ENCODE measurements around the gene AKAP7.

The AKAP7 gene

GRCh38 chr6:131212024-131212423 is 76.8 kb downstream of the AKAP7 start:
- CTCF ChIA-PET, result no interaction called here
- Histone ChIP-seq H3K27ac (ENCODE audit: insufficient read depth in 1 of 2, low read depth in 1 of 2, low read length in 2 of 2, poor library complexity in 1 of 2, severe bottlenecking in 2 of 2) (no peak overlapping the region), H3K9me3 (ENCODE audit: control extremely low read depth in 1 of 5, control insufficient read depth in 4 of 5, insufficient read depth in 2 of 5, low read depth in 1 of 5, low read length in 4 of 5) (no peaks in the 10 kb centered on the region), H3K4me3 (ENCODE audit: control insufficient read depth in 1 of 7, extremely low read depth in 1 of 7, insufficient read depth in 4 of 7, low read depth in 2 of 7, low read length in 6 of 7) (no peak overlapping the region), H3K4me1 (ENCODE audit: control extremely low read depth in 1 of 4, control insufficient read depth in 4 of 4, insufficient read depth in 4 of 4, low read length in 3 of 4) (peaks cover 0 to 7% (median 4%) of the 10 kb centered on the region in 4 experiments), H3K27me3 (replicated peaks in 2 of 5; ENCODE audit: control insufficient read depth in 4 of 5, insufficient read depth in 5 of 5, low read length in 4 of 5) (no peaks in the 10 kb centered on the region), H3K36me3 (ENCODE audit: control insufficient read depth in 4 of 4, insufficient read depth in 4 of 4, low read length in 3 of 4) (peaks cover 0 to 3% (median 1%) of the 10 kb centered on the region in 4 experiments)
- POLR2A ChIA-PET, result no interaction called here
- no peak for DNase-seq
- WGBS (ENCODE audit: insufficient coverage), result 100% methylated on average over 3 of the region's 5 CpGs

GRCh38 chr6:131212913-131213312 is 77.6 kb downstream of the AKAP7 start:
- CTCF ChIA-PET, result no interaction called here
- no CpG with 5 or more reads among the region's 1 CpG for WGBS (ENCODE audit: insufficient coverage)
- POLR2A ChIA-PET, result no interaction called here

GRCh38 chr6:131213501-131213990 is 78.3 kb downstream of the AKAP7 start:
- Histone ChIP-seq H3K27me3 (replicated peaks in 2 of 5; ENCODE audit: control insufficient read depth in 4 of 5, insufficient read depth in 5 of 5, low read length in 4 of 5) (no peaks in the 10 kb centered on the region), H3K4me1 (ENCODE audit: control extremely low read depth in 1 of 4, control insufficient read depth in 4 of 4, insufficient read depth in 4 of 4, low read length in 3 of 4) (peaks cover 0 to 7% (median 4%) of the 10 kb centered on the region in 4 experiments), H3K9me3 (ENCODE audit: control extremely low read depth in 1 of 5, control insufficient read depth in 4 of 5, insufficient read depth in 2 of 5, low read depth in 1 of 5, low read length in 4 of 5) (no peaks in the 10 kb centered on the region), H3K27ac (ENCODE audit: insufficient read depth in 1 of 2, low read depth in 1 of 2, low read length in 2 of 2, poor library complexity in 1 of 2, severe bottlenecking in 2 of 2) (no peak overlapping the region), H3K4me3 (ENCODE audit: control insufficient read depth in 1 of 7, extremely low read depth in 1 of 7, insufficient read depth in 4 of 7, low read depth in 2 of 7, low read length in 6 of 7) (no peak overlapping the region), H3K36me3 (ENCODE audit: control insufficient read depth in 4 of 4, insufficient read depth in 4 of 4, low read length in 3 of 4) (peaks cover 0 to 3% (median 1%) of the 10 kb centered on the region in 4 experiments)
- WGBS (ENCODE audit: insufficient coverage), result 92% methylated on average over 3 of the region's 3 CpGs
- no peak for DNase-seq
- ChIA-PET POLR2A (no interaction called here), CTCF (no interaction called here)

More at GRCh38 chr6:131212913-131213312, 77.6 kb downstream of the AKAP7 start:
- DNase-seq, result no peak
- H3K27ac ChIP-seq (ENCODE audit: insufficient read depth in 1 of 2, low read depth in 1 of 2, low read length in 2 of 2, poor library complexity in 1 of 2, severe bottlenecking in 2 of 2), result no peak overlapping the region
- H3K36me3 ChIP-seq (ENCODE audit: control insufficient read depth in 4 of 4, insufficient read depth in 4 of 4, low read length in 3 of 4), result peaks cover 0 to 3% (median 1%) of the 10 kb centered on the region in 4 experiments
- no peaks in the 10 kb centered on the region for H3K9me3 ChIP-seq (ENCODE audit: control extremely low read depth in 1 of 5, control insufficient read depth in 4 of 5, insufficient read depth in 2 of 5, low read depth in 1 of 5, low read length in 4 of 5)
- peaks cover 0 to 7% (median 4%) of the 10 kb centered on the region in 4 experiments for H3K4me1 ChIP-seq (ENCODE audit: control extremely low read depth in 1 of 4, control insufficient read depth in 4 of 4, insufficient read depth in 4 of 4, low read length in 3 of 4)
- no peak overlapping the region for H3K4me3 ChIP-seq (ENCODE audit: control insufficient read depth in 1 of 7, extremely low read depth in 1 of 7, insufficient read depth in 4 of 7, low read depth in 2 of 7, low read length in 6 of 7)
- H3K27me3 ChIP-seq (replicated peaks in 2 of 5; ENCODE audit: control insufficient read depth in 4 of 5, insufficient read depth in 5 of 5, low read length in 4 of 5), result no peaks in the 10 kb centered on the region

- H3K4me3 ChIP-seq (ENCODE audit: control insufficient read depth in 1 of 7, extremely low read depth in 1 of 7, insufficient read depth in 4 of 7, low read depth in 2 of 7, low read length in 6 of 7), result no peak overlapping the region
- POLR2A ChIA-PET, result no interaction called here
- peaks cover 0 to 1% (median 0%) of the 10 kb centered on the region in 4 experiments for H3K36me3 ChIP-seq (ENCODE audit: control insufficient read depth in 4 of 4, insufficient read depth in 4 of 4, low read length in 3 of 4)
- 83% methylated on average over 4 of the region's 5 CpGs for WGBS (ENCODE audit: insufficient coverage)
- H3K27me3 ChIP-seq (replicated peaks in 2 of 5; ENCODE audit: control insufficient read depth in 4 of 5, insufficient read depth in 5 of 5, low read length in 4 of 5), result no peaks in the 10 kb centered on the region
- no peak overlapping the region for H3K27ac ChIP-seq (ENCODE audit: insufficient read depth in 1 of 2, low read depth in 1 of 2, low read length in 2 of 2, poor library complexity in 1 of 2, severe bottlenecking in 2 of 2)
- DNase-seq, result no peak
- H3K4me1 ChIP-seq (ENCODE audit: control extremely low read depth in 1 of 4, control insufficient read depth in 4 of 4, insufficient read depth in 4 of 4, low read length in 3 of 4), result peaks cover 0 to 7% (median 4%) of the 10 kb centered on the region in 4 experiments
- CTCF ChIA-PET, result interaction anchor here (0.6 kb wide), 1 partner anchor 636 kb away, joined by 3 read pairs; no protein-coding TSS in a partner anchor
- H3K9me3 ChIP-seq (ENCODE audit: control extremely low read depth in 1 of 5, control insufficient read depth in 4 of 5, insufficient read depth in 2 of 5, low read depth in 1 of 5, low read length in 4 of 5), result no peaks in the 10 kb centered on the region
Observed at GRCh38 chr6:131215219-131215618, 80.0 kb downstream of the AKAP7 start.

GRCh38 chr6:131216246-131216645 is 81.0 kb downstream of the AKAP7 start:
- Histone ChIP-seq H3K36me3 (ENCODE audit: control insufficient read depth in 4 of 4, insufficient read depth in 4 of 4, low read length in 3 of 4) (peaks cover 0 to 7% (median 3%) of the 10 kb centered on the region in 4 experiments), H3K27me3 (replicated peaks in 2 of 5; ENCODE audit: control insufficient read depth in 4 of 5, insufficient read depth in 5 of 5, low read length in 4 of 5) (no peaks in the 10 kb centered on the region), H3K4me3 (ENCODE audit: control insufficient read depth in 1 of 7, extremely low read depth in 1 of 7, insufficient read depth in 4 of 7, low read depth in 2 of 7, low read length in 6 of 7) (no peak overlapping the region), H3K27ac (ENCODE audit: insufficient read depth in 1 of 2, low read depth in 1 of 2, low read length in 2 of 2, poor library complexity in 1 of 2, severe bottlenecking in 2 of 2) (no peak overlapping the region), H3K4me1 (ENCODE audit: control extremely low read depth in 1 of 4, control insufficient read depth in 4 of 4, insufficient read depth in 4 of 4, low read length in 3 of 4) (peaks cover 0 to 7% (median 4%) of the 10 kb centered on the region in 4 experiments), H3K9me3 (ENCODE audit: control extremely low read depth in 1 of 5, control insufficient read depth in 4 of 5, insufficient read depth in 2 of 5, low read depth in 1 of 5, low read length in 4 of 5) (no peaks in the 10 kb centered on the region)
- WGBS (ENCODE audit: insufficient coverage), result 100% methylated on average over 1 of the region's 4 CpGs
- ChIA-PET CTCF (no interaction called here), POLR2A (no interaction called here)
- no peak for DNase-seq

- Histone ChIP-seq H3K9me3 (ENCODE audit: control extremely low read depth in 1 of 5, control insufficient read depth in 4 of 5, insufficient read depth in 2 of 5, low read depth in 1 of 5, low read length in 4 of 5) (no peaks in the 10 kb centered on the region), H3K4me3 (ENCODE audit: control insufficient read depth in 1 of 7, extremely low read depth in 1 of 7, insufficient read depth in 4 of 7, low read depth in 2 of 7, low read length in 6 of 7) (no peak overlapping the region), H3K4me1 (ENCODE audit: control extremely low read depth in 1 of 4, control insufficient read depth in 4 of 4, insufficient read depth in 4 of 4, low read length in 3 of 4) (peaks cover 0 to 5% (median 0%) of the 10 kb centered on the region in 4 experiments), H3K27ac (ENCODE audit: insufficient read depth in 1 of 2, low read depth in 1 of 2, low read length in 2 of 2, poor library complexity in 1 of 2, severe bottlenecking in 2 of 2) (no peak overlapping the region), H3K27me3 (replicated peaks in 2 of 5; ENCODE audit: control insufficient read depth in 4 of 5, insufficient read depth in 5 of 5, low read length in 4 of 5) (no peaks in the 10 kb centered on the region), H3K36me3 (ENCODE audit: control insufficient read depth in 4 of 4, insufficient read depth in 4 of 4, low read length in 3 of 4) (peaks cover 0 to 15% (median 5%) of the 10 kb centered on the region in 4 experiments)
- no peak for DNase-seq
- ChIA-PET POLR2A (no interaction called here), CTCF (no interaction called here)
- no CpG with 5 or more reads among the region's 2 CpGs for WGBS (ENCODE audit: insufficient coverage)
Observed at GRCh38 chr6:131222773-131223172, 87.5 kb downstream of the AKAP7 start.

GRCh38 chr6:131223416-131223815 is 88.1 kb downstream of the AKAP7 start:
- Histone ChIP-seq H3K9me3 (ENCODE audit: control extremely low read depth in 1 of 5, control insufficient read depth in 4 of 5, insufficient read depth in 2 of 5, low read depth in 1 of 5, low read length in 4 of 5) (no peaks in the 10 kb centered on the region), H3K36me3 (ENCODE audit: control insufficient read depth in 4 of 4, insufficient read depth in 4 of 4, low read length in 3 of 4) (peaks cover 0 to 15% (median 5%) of the 10 kb centered on the region in 4 experiments), H3K27me3 (replicated peaks in 2 of 5; ENCODE audit: control insufficient read depth in 4 of 5, insufficient read depth in 5 of 5, low read length in 4 of 5) (no peaks in the 10 kb centered on the region), H3K4me3 (ENCODE audit: control insufficient read depth in 1 of 7, extremely low read depth in 1 of 7, insufficient read depth in 4 of 7, low read depth in 2 of 7, low read length in 6 of 7) (no peak overlapping the region), H3K27ac (ENCODE audit: insufficient read depth in 1 of 2, low read depth in 1 of 2, low read length in 2 of 2, poor library complexity in 1 of 2, severe bottlenecking in 2 of 2) (no peak overlapping the region), H3K4me1 (ENCODE audit: control extremely low read depth in 1 of 4, control insufficient read depth in 4 of 4, insufficient read depth in 4 of 4, low read length in 3 of 4) (peaks cover 0 to 5% (median 0%) of the 10 kb centered on the region in 4 experiments)
- ChIA-PET CTCF (no interaction called here), POLR2A (no interaction called here)
- WGBS (ENCODE audit: insufficient coverage), result no CpG with 5 or more reads among the region's 1 CpG
- DNase-seq, result no peak

Measured in common myeloid progenitor, CD34-positive (primary cell).